NT2/D1 (cell line): ENCODE results near the gene CARMIL1.
"Not testable (repeated sequence)": the region's sequence is repeated elsewhere in the genome, so short reads cannot be mapped to it uniquely, and the experiment has no call there.

Experiments used
- DNase-seq: peaks from one replicate; pipeline ENCODE4 v3.0.0-alpha.2; 2011; ENCODE audit warnings: low read depth, low spot score
- H3K27me3 ChIP-seq: 2 replicates; pipeline ENCODE4 v1.6.0; 2011; ENCODE audit warnings: mild to moderate bottlenecking; ENCODE audit not compliant: insufficient read length, insufficient read depth
- H3K36me3 ChIP-seq: 2 replicates; pipeline ENCODE4 v1.6.1; 2011; ENCODE audit warnings: mild to moderate bottlenecking, low read length, mixed read lengths; ENCODE audit not compliant: insufficient read depth, insufficient read length
- H3K4me1 ChIP-seq: 2 replicates; pipeline ENCODE4 v1.5.1; 2011; ENCODE audit not compliant: insufficient read depth, insufficient read length
- H3K4me3 ChIP-seq: 2 replicates; pipeline ENCODE4 v1.5.1; 2011; ENCODE audit warnings: low read depth; ENCODE audit not compliant: insufficient read length
- H3K9ac ChIP-seq: 2 replicates; pipeline ENCODE4 v1.6.0; 2011; ENCODE audit warnings: low read depth; ENCODE audit not compliant: insufficient read length
- H3K9me3 ChIP-seq: 2 replicates; pipeline ENCODE4 v1.5.1; 2011; ENCODE audit warnings: mild to moderate bottlenecking, low read length; ENCODE audit not compliant: insufficient read depth
- SUZ12 ChIP-seq: IDR thresholded peaks from 2 replicates; pipeline ENCODE4 v1.6.1; 2011; ENCODE audit not compliant: insufficient read length, insufficient read depth; ENCODE audit errors: extremely low read depth
- YY1 ChIP-seq: IDR thresholded peaks from 2 replicates; pipeline ENCODE4 v1.6.1; 2011; ENCODE audit not compliant: insufficient read length, insufficient read depth
- ZNF274 ChIP-seq: IDR thresholded peaks from 2 replicates; pipeline ENCODE4 v1.6.1; 2011; ENCODE audit warnings: mild to moderate bottlenecking, low read depth, low read length

CARMIL1 gene

DNA sequence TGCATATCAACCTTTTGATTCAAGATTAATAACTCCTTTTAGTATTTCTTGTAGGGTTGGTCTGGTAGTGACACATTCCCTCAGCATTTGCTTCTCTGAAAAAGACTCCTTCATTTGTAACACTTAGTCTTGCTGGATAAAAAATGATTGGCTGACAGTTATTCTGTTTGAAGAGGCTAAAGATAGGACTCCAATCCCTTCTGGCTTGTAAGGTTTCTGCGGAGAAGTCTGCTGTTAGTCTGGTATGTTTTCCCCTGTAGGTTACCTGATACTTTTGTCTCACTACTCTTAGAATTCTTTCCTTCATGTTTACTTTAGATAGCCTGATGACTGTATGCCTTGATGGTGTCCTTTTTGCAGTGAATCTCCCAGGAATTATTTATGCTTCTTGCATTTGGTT is 96.0 kb downstream of the CARMIL1 start:
- Histone ChIP-seq H3K36me3 (no peaks in the 10 kb centered on the region), H3K9ac (no peak overlapping the region), H3K9me3 (no peaks in the 10 kb centered on the region), H3K4me3 (no peak overlapping the region), H3K4me1 (no peaks in the 10 kb centered on the region), H3K27me3 (no peaks in the 10 kb centered on the region)
- DNase-seq, result no peak
- no peak for TF ChIP-seq ZNF274
- TF ChIP-seq YY1, result no peak
- no peak for TF ChIP-seq SUZ12

DNA sequence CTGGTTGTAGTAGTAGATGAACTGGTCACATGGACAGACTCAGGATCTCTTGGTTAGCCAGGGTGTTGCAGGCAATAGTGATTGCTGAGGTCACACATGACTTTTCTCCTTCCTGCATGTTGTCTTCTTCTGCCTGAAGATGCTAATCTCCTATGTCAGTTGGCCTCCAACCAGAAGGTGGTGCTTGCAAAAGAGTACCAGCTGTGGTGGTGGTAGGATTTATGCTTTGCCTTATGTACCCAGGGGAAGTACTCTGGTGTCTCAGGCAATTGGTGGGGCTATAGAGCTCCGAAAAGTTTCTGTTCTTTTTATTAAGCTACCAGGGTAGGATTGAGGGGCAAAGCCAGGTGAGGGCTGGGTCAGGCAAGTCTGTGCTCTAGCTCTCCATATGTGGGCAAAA is 98.5 kb downstream of the CARMIL1 start:
- H3K36me3 ChIP-seq, result no peaks in the 10 kb centered on the region
- no peak for DNase-seq
- H3K9me3 ChIP-seq, result no peaks in the 10 kb centered on the region
- no peaks in the 10 kb centered on the region for H3K27me3 ChIP-seq
- no peak for TF ChIP-seq SUZ12
- TF ChIP-seq YY1, result no peak
- no peak for TF ChIP-seq ZNF274
- no peak overlapping the region for H3K9ac ChIP-seq
- no peak overlapping the region for H3K4me3 ChIP-seq
- H3K4me1 ChIP-seq, result no peaks in the 10 kb centered on the region

GRCh38 chr6:25381077-25381476 is 101.9 kb downstream of the CARMIL1 start:
- no peak overlapping the region for H3K9ac ChIP-seq
- H3K9me3 ChIP-seq, result no peaks in the 10 kb centered on the region
- no peak for TF ChIP-seq SUZ12
- H3K36me3 ChIP-seq, result no peaks in the 10 kb centered on the region
- no peak overlapping the region for H3K4me3 ChIP-seq
- H3K27me3 ChIP-seq, result no peaks in the 10 kb centered on the region
- DNase-seq, result no peak
- H3K4me1 ChIP-seq, result no peaks in the 10 kb centered on the region

- H3K9me3 ChIP-seq, H3K4me1 ChIP-seq, H3K27me3 ChIP-seq, H3K9ac ChIP-seq, DNase-seq, H3K4me3 ChIP-seq, H3K36me3 ChIP-seq: not testable (repeated sequence)
Measured at GRCh38 chr6:25382476-25382875, 103.3 kb downstream of the CARMIL1 start.

DNA sequence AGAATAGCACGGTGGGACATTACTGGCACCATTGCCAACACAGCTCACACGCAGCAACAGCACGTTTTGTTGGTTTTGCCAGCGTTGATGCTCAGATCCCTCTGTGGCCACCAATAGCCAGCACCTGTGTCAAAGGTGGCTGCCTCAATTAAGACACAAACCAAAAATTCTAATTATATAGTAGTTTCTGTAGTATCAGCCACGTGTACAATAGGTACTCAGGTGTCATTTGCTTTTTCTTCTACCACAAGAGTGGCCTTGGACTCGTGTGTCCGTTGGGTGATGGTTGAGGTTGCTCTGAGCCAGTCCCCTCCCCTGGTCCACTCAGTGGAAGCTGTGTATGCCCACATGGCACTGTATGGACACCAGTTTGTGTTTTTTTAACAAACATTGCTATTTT is 105.1 kb downstream of the CARMIL1 start:
- no peak for DNase-seq
- TF ChIP-seq ZNF274 (no peak), SUZ12 (no peak), YY1 (no peak)
- Histone ChIP-seq H3K36me3 (no peaks in the 10 kb centered on the region), H3K4me3 (no peak overlapping the region), H3K27me3 (no peaks in the 10 kb centered on the region), H3K9ac (no peak overlapping the region), H3K4me1 (no peaks in the 10 kb centered on the region), H3K9me3 (no peaks in the 10 kb centered on the region)

GRCh38 chr6:25384967-25385366 is 105.8 kb downstream of the CARMIL1 start:
- no peaks in the 10 kb centered on the region for H3K9me3 ChIP-seq
- no peaks in the 10 kb centered on the region for H3K36me3 ChIP-seq
- no peak for DNase-seq
- H3K27me3 ChIP-seq, result no peaks in the 10 kb centered on the region
- no peak overlapping the region for H3K9ac ChIP-seq
- no peak overlapping the region for H3K4me3 ChIP-seq
- TF ChIP-seq YY1 (no peak), ZNF274 (no peak)
- no peaks in the 10 kb centered on the region for H3K4me1 ChIP-seq

DNA sequence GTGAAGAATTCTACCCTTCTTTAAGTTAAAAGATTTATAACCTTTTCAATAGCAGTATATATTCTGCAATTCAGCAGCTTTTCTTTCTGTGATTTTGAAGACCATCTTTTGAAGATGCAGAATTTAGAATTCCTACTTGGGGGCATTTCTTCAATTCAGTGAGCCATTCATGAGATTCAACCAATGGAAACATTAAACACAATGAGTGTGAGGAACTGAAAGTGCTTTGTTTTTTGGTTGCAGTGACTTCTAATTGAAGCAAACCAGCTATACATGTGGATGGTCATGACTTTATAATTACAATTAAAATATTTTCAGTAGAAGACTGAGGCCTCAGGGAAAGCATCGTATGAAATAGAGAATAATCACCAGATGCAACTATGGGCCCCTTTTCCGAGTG is 108.3 kb downstream of the CARMIL1 start:
- Histone ChIP-seq H3K36me3 (no peaks in the 10 kb centered on the region), H3K4me1 (no peaks in the 10 kb centered on the region), H3K9me3 (no peaks in the 10 kb centered on the region), H3K27me3 (no peaks in the 10 kb centered on the region), H3K9ac (no peak overlapping the region), H3K4me3 (no peak overlapping the region)
- no peak for DNase-seq
- TF ChIP-seq SUZ12 (no peak), ZNF274 (no peak), YY1 (no peak)

GRCh38 chr6:25387911-25388310 is 108.7 kb downstream of the CARMIL1 start:
- Histone ChIP-seq H3K27me3 (no peaks in the 10 kb centered on the region), H3K36me3 (no peaks in the 10 kb centered on the region), H3K9me3 (no peaks in the 10 kb centered on the region), H3K9ac (no peak overlapping the region), H3K4me3 (no peak overlapping the region), H3K4me1 (no peaks in the 10 kb centered on the region)
- TF ChIP-seq ZNF274 (no peak), YY1 (no peak), SUZ12 (no peak)
- DNase-seq, result no peak
